ENCODE results near the gene SPATA3. TPM values are rescaled to one million over a fixed set of nuclear protein-coding genes. Genes with fewer than 3 reads are reported as not detected.

The SPATA3 gene
- total RNA-seq, 1 experiment from 2014 or later, result not detected

GRCh38 chr2:231047923-231048915, 52.3 kb downstream of the SPATA3 start:
- H3K4me2 ChIP-seq (ENCODE audit: low read depth, low read length, poor library complexity, severe bottlenecking), result no peak overlapping the region

GRCh38 chr2:231049286-231050017, 53.5 kb downstream of the SPATA3 start:
- Histone ChIP-seq H3K9me2 (replicated peaks; ENCODE audit: insufficient read depth, low read length) (no peaks in the 10 kb centered on the region), H3K27me3 (ENCODE audit: low read length) (no peaks in the 10 kb centered on the region), H2AFZ (ENCODE audit: low read length) (no peak overlapping the region), H4K20me1 (ENCODE audit: insufficient read depth, low read depth, low read length) (no peaks in the 10 kb centered on the region), H3K9ac (ENCODE audit: low read length) (no peak overlapping the region), H3K36me3 (ENCODE audit: insufficient read depth, low read length) (no peaks in the 10 kb centered on the region), H3K9me3 (ENCODE audit: low read length) (no peaks in the 10 kb centered on the region), H3K4me1 (ENCODE audit: low read length) (peaks cover 23% of the 10 kb centered on the region), H3K4me2 (ENCODE audit: low read depth, low read length, poor library complexity, severe bottlenecking) (no peak overlapping the region), H3K79me2 (ENCODE audit: low read length) (no peaks in the 10 kb centered on the region), H3K4me3 (ENCODE audit: low read length) (no peak overlapping the region), H3K27ac (ENCODE audit: low read length) (no peak overlapping the region)
- no peak for DNase-seq

More at GRCh38 chr2:231047923-231048915, 52.3 kb downstream of the SPATA3 start:
- no peak overlapping the region for H3K27ac ChIP-seq (ENCODE audit: low read length)
- no peaks in the 10 kb centered on the region for H3K9me3 ChIP-seq (ENCODE audit: low read length)
- peaks cover 23% of the 10 kb centered on the region for H3K4me1 ChIP-seq (ENCODE audit: low read length)
- H3K79me2 ChIP-seq (ENCODE audit: low read length), result no peaks in the 10 kb centered on the region
- no peaks in the 10 kb centered on the region for H3K27me3 ChIP-seq (ENCODE audit: low read length)
- no peak overlapping the region for H2AFZ ChIP-seq (ENCODE audit: low read length)
- DNase-seq, result no peak
- H3K9me2 ChIP-seq (replicated peaks; ENCODE audit: insufficient read depth, low read length), result no peaks in the 10 kb centered on the region
- no peak overlapping the region for H3K9ac ChIP-seq (ENCODE audit: low read length)
- no peak overlapping the region for H3K4me3 ChIP-seq (ENCODE audit: low read length)
- no peaks in the 10 kb centered on the region for H3K36me3 ChIP-seq (ENCODE audit: insufficient read depth, low read length)
- H4K20me1 ChIP-seq (ENCODE audit: insufficient read depth, low read depth, low read length), result no peaks in the 10 kb centered on the region

GRCh38 chr2:231050018-231050901, 54.3 kb downstream of the SPATA3 start:
- H3K9me3 ChIP-seq (ENCODE audit: low read length), result no peaks in the 10 kb centered on the region

GRCh38 chr2:231051116-231051515, 55.2 kb downstream of the SPATA3 start:
- no peak for DNase-seq
- Histone ChIP-seq H3K79me2 (ENCODE audit: low read length) (no peaks in the 10 kb centered on the region), H3K27me3 (ENCODE audit: low read length) (no peaks in the 10 kb centered on the region), H3K9ac (ENCODE audit: low read length) (no peak overlapping the region), H3K36me3 (ENCODE audit: insufficient read depth, low read length) (no peaks in the 10 kb centered on the region), H3K9me2 (replicated peaks; ENCODE audit: insufficient read depth, low read length) (no peaks in the 10 kb centered on the region), H3K4me1 (ENCODE audit: low read length) (peaks cover 26% of the 10 kb centered on the region), H3K4me3 (ENCODE audit: low read length) (no peak overlapping the region), H3K9me3 (ENCODE audit: low read length) (no peaks in the 10 kb centered on the region), H2AFZ (ENCODE audit: low read length) (no peak overlapping the region), H3K27ac (ENCODE audit: low read length) (no peak overlapping the region), H3K4me2 (ENCODE audit: low read depth, low read length, poor library complexity, severe bottlenecking) (no peak overlapping the region), H4K20me1 (ENCODE audit: insufficient read depth, low read depth, low read length) (no peaks in the 10 kb centered on the region)

More at GRCh38 chr2:231050018-231050901, 54.3 kb downstream of the SPATA3 start:
- H2AFZ ChIP-seq (ENCODE audit: low read length), result no peak overlapping the region
- H3K4me2 ChIP-seq (ENCODE audit: low read depth, low read length, poor library complexity, severe bottlenecking), result no peak overlapping the region
- H3K36me3 ChIP-seq (ENCODE audit: insufficient read depth, low read length), result no peaks in the 10 kb centered on the region
- peaks cover 23% of the 10 kb centered on the region for H3K4me1 ChIP-seq (ENCODE audit: low read length)
- no peak overlapping the region for H3K27ac ChIP-seq (ENCODE audit: low read length)
- H4K20me1 ChIP-seq (ENCODE audit: insufficient read depth, low read depth, low read length), result no peaks in the 10 kb centered on the region
- DNase-seq, result no peak
- H3K27me3 ChIP-seq (ENCODE audit: low read length), result no peaks in the 10 kb centered on the region
- no peak overlapping the region for H3K9ac ChIP-seq (ENCODE audit: low read length)
- H3K9me2 ChIP-seq (replicated peaks; ENCODE audit: insufficient read depth, low read length), result no peaks in the 10 kb centered on the region
- H3K79me2 ChIP-seq (ENCODE audit: low read length), result no peaks in the 10 kb centered on the region
- no peak overlapping the region for H3K4me3 ChIP-seq (ENCODE audit: low read length)

GRCh38 chr2:231052494-231053451, 56.9 kb downstream of the SPATA3 start:
- Histone ChIP-seq H3K9me2 (replicated peaks; ENCODE audit: insufficient read depth, low read length) (no peaks in the 10 kb centered on the region), H3K27me3 (ENCODE audit: low read length) (no peaks in the 10 kb centered on the region), H3K79me2 (ENCODE audit: low read length) (peaks cover 11% of the 10 kb centered on the region), H3K36me3 (ENCODE audit: insufficient read depth, low read length) (no peaks in the 10 kb centered on the region), H3K9ac (ENCODE audit: low read length) (peak overlapping the region; percentile 74), H4K20me1 (ENCODE audit: insufficient read depth, low read depth, low read length) (peaks cover 6% of the 10 kb centered on the region), H2AFZ (ENCODE audit: low read length) (peak overlapping the region; percentile 99), H3K4me3 (ENCODE audit: low read length) (peak overlapping the region; percentile 75), H3K27ac (ENCODE audit: low read length) (no peak overlapping the region), H3K4me2 (ENCODE audit: low read depth, low read length, poor library complexity, severe bottlenecking) (peak overlapping the region; percentile 91), H3K9me3 (ENCODE audit: low read length) (no peaks in the 10 kb centered on the region), H3K4me1 (ENCODE audit: low read length) (peaks cover 19% of the 10 kb centered on the region)
- DNase-seq, result peak; percentile 94

GRCh38 chr2:231053846-231054245, 57.9 kb downstream of the SPATA3 start:
- H3K79me2 ChIP-seq (ENCODE audit: low read length), result peaks cover 22% of the 10 kb centered on the region
- no peaks in the 10 kb centered on the region for H3K36me3 ChIP-seq (ENCODE audit: insufficient read depth, low read length)
- no peaks in the 10 kb centered on the region for H3K9me3 ChIP-seq (ENCODE audit: low read length)
- DNase-seq, result no peak
- H3K4me1 ChIP-seq (ENCODE audit: low read length), result peaks cover 30% of the 10 kb centered on the region
- no peaks in the 10 kb centered on the region for H3K27me3 ChIP-seq (ENCODE audit: low read length)
- H3K4me2 ChIP-seq (ENCODE audit: low read depth, low read length, poor library complexity, severe bottlenecking), result no peak overlapping the region
- no peak overlapping the region for H2AFZ ChIP-seq (ENCODE audit: low read length)
- H4K20me1 ChIP-seq (ENCODE audit: insufficient read depth, low read depth, low read length), result peaks cover 17% of the 10 kb centered on the region
- H3K9me2 ChIP-seq (replicated peaks; ENCODE audit: insufficient read depth, low read length), result no peaks in the 10 kb centered on the region
- H3K27ac ChIP-seq (ENCODE audit: low read length), result no peak overlapping the region
- H3K4me3 ChIP-seq (ENCODE audit: low read length), result no peak overlapping the region
- H3K9ac ChIP-seq (ENCODE audit: low read length), result no peak overlapping the region

Measured in Karpas-422 (cell line).